T-cell (primary cell): ENCODE measurements around the gene PHF21A. TPM values are rescaled to one million over a fixed set of nuclear protein-coding genes. Genes with fewer than 3 reads are reported as not detected.

ENCODE experiments used
- ATAC-seq, 4 experiments: fragments of 200-7000 bp in 3 of 4; fragments of 150-1000 bp in 1 of 4; cut with Tn5 transposase; replicated peaks in 1 of 4; 1 replicate in 3 of 4; 2 replicates in 1 of 4; pipeline ENCODE4 v1.10.0; 2021; ENCODE audit warnings: moderate library complexity in 3 of 4, mild to moderate bottlenecking in 2 of 4, moderate number of reproducible peaks in 1 of 4
- CTCF ChIA-PET, 2 donors: fragments of 300-600 bp; sonication (Branson Sonifier 250); formaldehyde crosslinking; loops; one replicate each; lab custom pipeline; 2022; ENCODE audit warnings: antibody characterized with exemption in 2 of 2; lab: Charles Lee
- POLR2A ChIA-PET, 2 donors: fragments of 300-600 bp; sonication (Branson Sonifier 250); formaldehyde crosslinking; loops; one replicate each; lab custom pipeline; 2022; ENCODE audit warnings: antibody characterized with exemption in 2 of 2; lab: Charles Lee
- DNase-seq, 35 experiments: peaks; one replicate each; pipeline versions ENCODE4 v3.0.0 to v3.0.0-alpha.2; 2013 to 2023
- H3K27ac ChIP-seq: one replicate; pipeline ENCODE4 v1.5.1; 2013; ENCODE audit warnings: low read length
- H3K27me3 ChIP-seq, 2 experiments: replicated peaks in 1 of 2; 1 replicate in 1 of 2; 2 replicates in 1 of 2; pipeline versions ENCODE4 v1.6.1 to v1.7.0; 2013; ENCODE audit warnings: low read length in 1 of 2, mixed read lengths in 1 of 2; ENCODE audit not compliant: control insufficient read depth in 2 of 2, insufficient read depth in 2 of 2; ENCODE audit errors: extremely low read depth in 1 of 2
- H3K36me3 ChIP-seq, 2 donors: 1 replicate in 1 of 2; 2 replicates in 1 of 2; pipeline versions ENCODE4 v1.6.1 to v1.7.0; 2013; ENCODE audit warnings: low read length in 1 of 2; ENCODE audit not compliant: control insufficient read depth in 2 of 2, insufficient read depth in 1 of 2; ENCODE audit errors: extremely low read depth in 1 of 2
- H3K4me1 ChIP-seq, 2 experiments: 1 replicate in 1 of 2; 2 replicates in 1 of 2; pipeline versions ENCODE4 v1.6.1 to v1.7.0; 2013; ENCODE audit warnings: low read length in 2 of 2, mixed read lengths in 1 of 2; ENCODE audit not compliant: insufficient read depth in 2 of 2, control insufficient read depth in 1 of 2; ENCODE audit errors: extremely low read depth in 1 of 2
- H3K4me3 ChIP-seq, 2 donors: 1 replicate in 1 of 2; 2 replicates in 1 of 2; pipeline versions ENCODE4 v1.5.1 to v1.7.0; 2013; ENCODE audit warnings: mild to moderate bottlenecking in 2 of 2, low read length in 1 of 2, moderate library complexity in 1 of 2; ENCODE audit not compliant: control insufficient read depth in 1 of 2; ENCODE audit errors: extremely low read depth in 1 of 2
- H3K9me3 ChIP-seq: 2 replicates; pipeline ENCODE4 v1.7.0; 2013
- H3K27ac Mint-ChIP-seq, 2 donors: one replicate each; pipeline ENCODE4 v1.8.0; 2020 to 2021; ENCODE audit warnings: mild to moderate bottlenecking in 2 of 2, mixed read lengths in 2 of 2
- H3K27me3 Mint-ChIP-seq, 2 donors: one replicate each; pipeline ENCODE4 v1.8.0; 2021 to 2022; ENCODE audit warnings: mixed read lengths in 2 of 2
- H3K36me3 Mint-ChIP-seq: one replicate; pipeline ENCODE4 v1.8.0; 2021; ENCODE audit warnings: mixed read lengths
- H3K4me1 Mint-ChIP-seq, 3 donors: one replicate each; pipeline ENCODE4 v1.8.0; 2020 to 2022; ENCODE audit warnings: mixed read lengths in 3 of 3, mild to moderate bottlenecking in 1 of 3
- H3K4me3 Mint-ChIP-seq, 3 donors: one replicate each; pipeline ENCODE4 v1.8.0; 2020 to 2022; ENCODE audit warnings: mild to moderate bottlenecking in 3 of 3, mixed read lengths in 3 of 3, moderate library complexity in 3 of 3
- H3K9me3 Mint-ChIP-seq, 3 donors: one replicate each; pipeline ENCODE4 v1.8.0; 2020 to 2022; ENCODE audit warnings: mixed read lengths in 3 of 3
- WGBS: methylation state at CpG from one replicate; pipeline ENCODE4 v1.1.5; 2013; ENCODE audit warnings: missing lambda C conversion rate; ENCODE audit not compliant: insufficient coverage; 5-methylcytosine and 5-hydroxymethylcytosine counted together
- total RNA-seq, 35 experiments: library from RNA in 6 of 35; stranded (reverse) in 6 of 35; fragments of 120-200 nt in 1 of 35; gene quantifications; one replicate each; pipeline versions ENCODE4 v1.2.1 to v1.2.4 and lab custom pipeline; 2013 to 2026

The PHF21A gene
- total RNA-seq, 5 donors from 2014 or later (not counting 1 experiment from before 2014, with no cell fraction given): 45.5 to 82.9 (median 57.4) TPM

GRCh38 chr11:46149826-46150225 lies 28.6 kb upstream of the PHF21A start:
- ATAC-seq (no peak), DNase-seq (no peak)
- ChIA-PET POLR2A (no interaction called here), CTCF (interaction anchor here in 1 of 2 donors (0.6 kb wide), 1 partner anchor 552 kb away, joined by 5 read pairs; no protein-coding TSS in a partner anchor)
- Mint-ChIP-seq H3K36me3 (no peaks in the 10 kb centered on the region), H3K9me3 (no peaks in the 10 kb centered on the region), H3K4me3 (no peak overlapping the region), H3K27me3 (peaks cover 0 to 11% of the 10 kb centered on the region in 2 donors), H3K4me1 (no peaks in the 10 kb centered on the region), H3K27ac (no peak overlapping the region)
- Histone ChIP-seq H3K4me1 (no peaks in the 10 kb centered on the region), H3K27ac (no peak overlapping the region), H3K36me3 (no peaks in the 10 kb centered on the region), H3K27me3 (peaks cover 3 to 6% of the 10 kb centered on the region in 2 experiments), H3K4me3 (no peak overlapping the region), H3K9me3 (no peaks in the 10 kb centered on the region)
- WGBS: no CpG with 5 or more reads among the region's 4 CpGs

GRCh38 chr11:46149342-46149741 lies 28.1 kb upstream of the PHF21A start:
- no peaks in the 10 kb centered on the region for H3K9me3 Mint-ChIP-seq
- H3K27ac Mint-ChIP-seq: no peak overlapping the region
- peaks cover 0 to 11% of the 10 kb centered on the region in 2 donors for H3K27me3 Mint-ChIP-seq

GRCh38 chr11:46144741-46145140 lies 23.5 kb upstream of the PHF21A start:
- Histone ChIP-seq H3K4me1 (no peaks in the 10 kb centered on the region), H3K4me3 (no peak overlapping the region), H3K9me3 (no peaks in the 10 kb centered on the region), H3K36me3 (no peaks in the 10 kb centered on the region), H3K27me3 (peaks cover 3 to 19% of the 10 kb centered on the region in 2 experiments), H3K27ac (no peak overlapping the region)
- no peak for ATAC-seq
- H3K4me3 Mint-ChIP-seq: no peak overlapping the region
- no peaks in the 10 kb centered on the region for H3K36me3 Mint-ChIP-seq
- H3K27me3 Mint-ChIP-seq: peaks cover 0 to 5% of the 10 kb centered on the region in 2 donors
- POLR2A ChIA-PET: no interaction called here
- 79% methylated on average over 7 of the region's 8 CpGs for WGBS
- DNase-seq: no peak
- CTCF ChIA-PET: no interaction called here
- no peaks in the 10 kb centered on the region for H3K4me1 Mint-ChIP-seq
- H3K9me3 Mint-ChIP-seq: no peaks in the 10 kb centered on the region
- no peak overlapping the region for H3K27ac Mint-ChIP-seq

More at GRCh38 chr11:46149342-46149741, 28.1 kb upstream of the PHF21A start:
- ATAC-seq (no peak), DNase-seq (no peak)
- H3K36me3 ChIP-seq: no peaks in the 10 kb centered on the region
- H3K4me1 ChIP-seq: no peaks in the 10 kb centered on the region
- H3K27ac ChIP-seq: no peak overlapping the region
- POLR2A ChIA-PET: no interaction called here
- H3K9me3 ChIP-seq: no peaks in the 10 kb centered on the region
- no peak overlapping the region for H3K4me3 Mint-ChIP-seq
- CTCF ChIA-PET: interaction anchor here in 1 of 2 donors (0.6 kb wide), 1 partner anchor 552 kb away, joined by 5 read pairs; no protein-coding TSS in a partner anchor
- peaks cover 3 to 9% of the 10 kb centered on the region in 2 experiments for H3K27me3 ChIP-seq
- H3K36me3 Mint-ChIP-seq: no peaks in the 10 kb centered on the region
- no peak overlapping the region for H3K4me3 ChIP-seq
- no peaks in the 10 kb centered on the region for H3K4me1 Mint-ChIP-seq
- 44% methylated on average over 7 of the region's 11 CpGs for WGBS

GRCh38 chr11:46143049-46143806 lies 22.0 kb upstream of the PHF21A start:
- CTCF ChIA-PET: interaction anchor here in 1 of 2 donors (0.6 kb wide), 2 partner anchors 21 to 90 kb away, joined by 3 to 4 read pairs; no protein-coding TSS in a partner anchor
- DNase-seq (no peak), ATAC-seq (no peak)
- H3K4me3 ChIP-seq: no peak overlapping the region
- peaks cover 0 to 19% of the 10 kb centered on the region in 2 experiments for H3K27me3 ChIP-seq
- Mint-ChIP-seq H3K27me3 (peaks cover 0 to 5% of the 10 kb centered on the region in 2 donors), H3K4me3 (no peak overlapping the region), H3K4me1 (no peaks in the 10 kb centered on the region), H3K27ac (no peak overlapping the region), H3K9me3 (no peaks in the 10 kb centered on the region), H3K36me3 (no peaks in the 10 kb centered on the region)
- POLR2A ChIA-PET: no interaction called here
- H3K36me3 ChIP-seq: no peaks in the 10 kb centered on the region
- no peaks in the 10 kb centered on the region for H3K9me3 ChIP-seq
- H3K27ac ChIP-seq: no peak overlapping the region
- H3K4me1 ChIP-seq: no peaks in the 10 kb centered on the region
- 90% methylated on average over 31 of the region's 31 CpGs for WGBS

- 91% methylated on average over 15 of the region's 17 CpGs for WGBS
- POLR2A ChIA-PET: no interaction called here
- H3K27ac Mint-ChIP-seq: no peak overlapping the region
- H3K27me3 Mint-ChIP-seq: peaks cover 0 to 5% of the 10 kb centered on the region in 2 donors
- no peaks in the 10 kb centered on the region for H3K36me3 Mint-ChIP-seq
- Histone ChIP-seq H3K4me1 (no peaks in the 10 kb centered on the region), H3K27me3 (peaks cover 0 to 19% of the 10 kb centered on the region in 2 experiments), H3K9me3 (no peaks in the 10 kb centered on the region), H3K27ac (no peak overlapping the region), H3K36me3 (no peaks in the 10 kb centered on the region), H3K4me3 (no peak overlapping the region)
- CTCF ChIA-PET: interaction anchor here in 1 of 2 donors (0.6 kb wide), 2 partner anchors 21 to 91 kb away, joined by 3 to 4 read pairs; no protein-coding TSS in a partner anchor
- no peak overlapping the region for H3K4me3 Mint-ChIP-seq
- DNase-seq (no peak), ATAC-seq (no peak)
- H3K9me3 Mint-ChIP-seq: no peaks in the 10 kb centered on the region
- no peaks in the 10 kb centered on the region for H3K4me1 Mint-ChIP-seq
Measured at GRCh38 chr11:46142561-46142960, 21.3 kb upstream of the PHF21A start.

- no peaks in the 10 kb centered on the region for H3K4me1 Mint-ChIP-seq
- Histone ChIP-seq H3K27ac (no peak overlapping the region), H3K27me3 (peaks cover 0 to 28% of the 10 kb centered on the region in 2 experiments), H3K36me3 (no peaks in the 10 kb centered on the region), H3K4me1 (no peaks in the 10 kb centered on the region), H3K9me3 (no peaks in the 10 kb centered on the region), H3K4me3 (no peak overlapping the region)
- peaks cover 0 to 3% of the 10 kb centered on the region in 2 donors for H3K27me3 Mint-ChIP-seq
- H3K9me3 Mint-ChIP-seq: no peaks in the 10 kb centered on the region
- ChIA-PET CTCF (no interaction called here), POLR2A (no interaction called here)
- no peak for DNase-seq
- no peak overlapping the region for H3K27ac Mint-ChIP-seq
- no peak for ATAC-seq
- H3K4me3 Mint-ChIP-seq: no peak overlapping the region
- H3K36me3 Mint-ChIP-seq: no peaks in the 10 kb centered on the region
- WGBS: 78% methylated on average over 3 of the region's 3 CpGs
Measured at GRCh38 chr11:46141597-46141996, 20.3 kb upstream of the PHF21A start.
